ENCODE data around the gene HTATIP2. TPM values are rescaled to one million over a fixed set of nuclear protein-coding genes. Genes with fewer than 3 reads are reported as not detected.

Gene HTATIP2
- total and polyA plus RNA-seq, 3 experiments from 2014 or later = 49.6 to 52.4 (median 50.7) TPM

DNA sequence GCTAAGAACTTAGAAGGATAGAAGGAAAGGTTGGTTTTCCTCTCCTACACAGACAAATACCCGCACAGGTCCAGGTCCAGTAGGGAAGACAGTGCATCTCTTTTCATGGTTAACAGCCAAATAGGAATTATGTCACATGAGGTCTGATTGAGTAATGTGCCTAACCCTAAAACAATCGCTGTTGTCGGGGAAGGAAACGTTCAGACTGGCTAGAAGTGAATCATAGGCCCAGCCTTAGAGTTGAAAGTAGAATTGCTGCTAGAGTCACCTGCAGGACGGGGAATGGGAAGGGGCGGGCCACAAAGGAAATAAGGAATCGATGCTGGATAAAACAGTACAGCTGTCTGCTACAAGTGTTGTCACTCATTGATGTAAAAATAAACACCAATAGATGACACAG, 12.4 kb upstream of the HTATIP2 start:
- ChIA-PET POLR2A (no interaction called here), CTCF (interaction anchor here (1.9 to 6.1 kb wide), 2 partner anchors 10 to 223 kb away, joined by 4 to 61 read pairs; no protein-coding TSS in a partner anchor)
- no peak overlapping the region for H3K4me3 Mint-ChIP-seq
- no peaks in the 10 kb centered on the region for H3K36me3 Mint-ChIP-seq
- Histone ChIP-seq H3K4me3 (ENCODE audit: low read length) (no peak overlapping the region), H3K36me3 (ENCODE audit: insufficient read depth, low read length) (no peaks in the 10 kb centered on the region), H3K27me3 (ENCODE audit: insufficient read depth, low read length, poor library complexity, severe bottlenecking) (no peaks in the 10 kb centered on the region), H3K27ac (ENCODE audit: low read depth, low read length) (no peak overlapping the region), H3K4me1 (ENCODE audit: insufficient read depth, low read length) (no peaks in the 10 kb centered on the region), H3K9me3 (ENCODE audit: low read length) (no peaks in the 10 kb centered on the region)
- peaks cover 0 to 15% (median 0%) of the 10 kb centered on the region in 3 donors for H3K4me1 Mint-ChIP-seq
- no peak for DNase-seq
- no peaks in the 10 kb centered on the region for H3K9me3 Mint-ChIP-seq
- peaks cover 5 to 12% of the 10 kb centered on the region in 2 donors for H3K27me3 Mint-ChIP-seq
- no peak overlapping the region for H3K27ac Mint-ChIP-seq

DNA sequence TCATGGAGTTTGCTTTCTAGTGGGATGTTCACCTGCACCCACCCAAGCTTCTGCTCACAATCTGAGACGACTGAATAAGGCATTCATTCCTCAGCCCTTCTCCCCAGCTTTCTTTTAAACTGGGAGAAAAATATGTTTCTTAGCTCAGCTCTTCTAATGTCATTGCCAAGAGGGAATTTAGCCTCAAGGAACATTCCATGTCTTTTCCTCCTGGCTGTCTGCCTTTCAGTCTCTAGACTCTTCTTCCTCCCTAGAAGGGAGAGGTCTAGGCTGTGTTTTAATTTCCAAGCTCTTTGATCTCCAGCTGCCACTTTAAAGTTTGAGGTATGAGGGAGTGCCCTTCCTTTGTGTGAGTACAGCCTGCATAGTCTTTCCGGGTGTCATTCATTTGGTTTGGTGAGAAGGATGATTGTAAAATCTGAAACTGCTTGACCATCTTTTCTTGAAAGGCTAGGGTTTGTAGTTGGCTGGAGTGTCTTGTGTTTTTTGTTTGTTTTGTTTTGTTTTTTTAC, 11.7 kb upstream of the HTATIP2 start:
- H3K36me3 ChIP-seq (ENCODE audit: insufficient read depth, low read length) = no peaks in the 10 kb centered on the region
- H3K27me3 ChIP-seq (ENCODE audit: insufficient read depth, low read length, poor library complexity, severe bottlenecking) = no peaks in the 10 kb centered on the region
- H3K9me3 Mint-ChIP-seq = no peaks in the 10 kb centered on the region
- H3K4me3 Mint-ChIP-seq = no peak overlapping the region
- no peaks in the 10 kb centered on the region for H3K4me1 ChIP-seq (ENCODE audit: insufficient read depth, low read length)
- no peak overlapping the region for H3K27ac ChIP-seq (ENCODE audit: low read depth, low read length)
- ChIA-PET CTCF (interaction anchor here (1.9 to 6.1 kb wide), 2 partner anchors 9 to 223 kb away, joined by 4 to 61 read pairs; no protein-coding TSS in a partner anchor), POLR2A (interaction anchor here (1.1 kb wide), 1 partner anchor 38 kb away, joined by 3 read pairs; no protein-coding TSS in a partner anchor)
- H3K36me3 Mint-ChIP-seq = no peaks in the 10 kb centered on the region
- peaks cover 5 to 8% of the 10 kb centered on the region in 2 donors for H3K27me3 Mint-ChIP-seq
- no peak overlapping the region for H3K27ac Mint-ChIP-seq
- H3K9me3 ChIP-seq (ENCODE audit: low read length) = no peaks in the 10 kb centered on the region
- no peak for DNase-seq
- peaks cover 0 to 15% (median 0%) of the 10 kb centered on the region in 3 donors for H3K4me1 Mint-ChIP-seq
- H3K4me3 ChIP-seq (ENCODE audit: low read length) = no peak overlapping the region

DNA sequence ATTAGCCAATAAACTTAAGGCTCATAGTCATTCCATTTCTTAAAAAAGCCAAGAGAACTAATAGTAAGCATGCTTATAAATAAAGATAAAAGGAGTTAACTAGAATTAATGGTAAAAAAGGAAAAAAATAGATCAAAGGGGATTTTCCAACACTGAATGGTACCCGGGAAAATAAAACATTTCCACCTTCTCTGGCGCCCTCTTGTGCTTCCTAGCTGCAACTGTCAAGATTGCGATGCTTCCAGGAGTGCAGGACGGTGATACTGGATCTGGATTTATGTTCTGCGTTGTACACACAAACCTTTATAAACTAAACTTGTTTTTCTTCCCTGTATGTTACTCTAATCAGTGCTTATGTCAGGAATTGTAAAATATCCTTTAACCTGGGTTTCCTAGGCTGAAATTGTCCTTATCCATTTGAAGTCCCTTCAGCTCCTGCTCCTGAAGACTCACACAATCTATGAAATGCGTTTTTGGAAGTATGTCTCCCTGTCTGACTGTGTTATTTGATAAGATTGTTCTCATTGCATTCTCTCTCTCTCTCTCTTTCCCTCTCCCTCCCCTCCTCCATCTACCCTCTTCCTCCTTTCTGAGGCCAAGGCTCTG, 9.6 kb upstream of the HTATIP2 start:
- H3K27me3 Mint-ChIP-seq = peaks cover 0 to 5% of the 10 kb centered on the region in 2 donors
- H3K4me3 Mint-ChIP-seq = no peak overlapping the region
- Histone ChIP-seq H3K9me3 (ENCODE audit: low read length) (no peaks in the 10 kb centered on the region), H3K27ac (ENCODE audit: low read depth, low read length) (no peak overlapping the region), H3K4me3 (ENCODE audit: low read length) (no peak overlapping the region), H3K36me3 (ENCODE audit: insufficient read depth, low read length) (no peaks in the 10 kb centered on the region), H3K27me3 (ENCODE audit: insufficient read depth, low read length, poor library complexity, severe bottlenecking) (no peaks in the 10 kb centered on the region), H3K4me1 (ENCODE audit: insufficient read depth, low read length) (no peaks in the 10 kb centered on the region)
- no peak overlapping the region for H3K27ac Mint-ChIP-seq
- no peak for DNase-seq
- no peaks in the 10 kb centered on the region for H3K36me3 Mint-ChIP-seq
- ChIA-PET CTCF (interaction anchor here (0.9 to 6.1 kb wide), 7 partner anchors 10 to 229 kb away, joined by 3 to 61 read pairs (median 3); partner anchors contain the start of gene HTATIP2), POLR2A (interaction anchor here (0.6 to 1.2 kb wide), 2 partner anchors 10 to 110 kb away, joined by 4 to 6 read pairs; partner anchors contain the start of gene HTATIP2)
- no peaks in the 10 kb centered on the region for H3K9me3 Mint-ChIP-seq
- peaks cover 0 to 15% (median 0%) of the 10 kb centered on the region in 3 donors for H3K4me1 Mint-ChIP-seq

DNA sequence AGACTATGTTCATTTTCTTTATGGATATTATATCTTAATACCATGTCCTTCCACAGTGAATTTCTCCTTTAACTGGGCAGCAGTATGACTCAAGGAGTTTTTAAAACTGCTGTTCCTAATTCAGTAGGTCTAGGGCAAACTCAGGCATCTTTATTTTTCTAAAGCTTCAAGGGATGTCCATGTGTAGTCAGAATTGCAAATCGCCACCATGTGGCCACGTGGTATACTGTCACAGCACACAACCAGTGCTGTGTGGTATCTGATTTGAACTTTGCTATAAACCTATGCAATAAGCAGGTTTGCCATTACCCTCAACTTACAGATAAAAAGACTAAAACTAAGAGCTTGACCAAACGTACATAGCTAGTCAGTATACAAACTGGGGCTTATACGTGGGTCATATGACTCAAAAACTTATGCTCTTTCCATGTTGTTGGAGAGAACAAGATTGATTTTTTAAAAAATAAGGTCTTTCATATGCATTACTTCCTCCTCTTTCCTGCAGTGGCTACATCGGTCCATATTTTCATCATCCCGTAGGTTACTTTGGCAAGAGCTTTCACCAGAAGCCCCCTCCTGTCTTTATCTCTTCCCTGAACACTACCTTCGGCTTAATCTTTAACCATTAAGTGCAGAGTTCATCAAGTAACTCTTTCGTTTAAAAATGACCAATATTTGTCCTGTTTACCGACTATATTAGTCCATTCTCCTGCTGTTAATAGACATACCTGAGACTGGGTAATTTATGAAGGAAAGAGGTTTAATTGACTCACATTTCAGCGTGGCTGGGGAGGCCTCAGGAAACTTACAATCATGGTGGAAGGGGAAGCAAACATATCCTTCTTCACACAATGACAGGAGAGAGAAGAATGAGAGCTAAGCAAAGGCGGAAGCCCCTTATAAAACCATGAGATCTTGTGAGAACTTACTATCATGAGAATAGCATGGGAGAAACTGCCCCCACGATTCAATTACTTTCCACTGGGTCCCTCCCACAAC, 8.0 kb upstream of the HTATIP2 start:
- Mint-ChIP-seq H3K27ac (no peak overlapping the region), H3K4me1 (peaks cover 4 to 18% (median 9%) of the 10 kb centered on the region in 3 donors), H3K4me3 (no peak overlapping the region), H3K36me3 (no peaks in the 10 kb centered on the region), H3K27me3 (peaks cover 0 to 5% of the 10 kb centered on the region in 2 donors), H3K9me3 (no peaks in the 10 kb centered on the region)
- no peak overlapping the region for H3K27ac ChIP-seq (ENCODE audit: low read depth, low read length)
- no peaks in the 10 kb centered on the region for H3K27me3 ChIP-seq (ENCODE audit: insufficient read depth, low read length, poor library complexity, severe bottlenecking)
- POLR2A ChIA-PET = no interaction called here
- peak in 3 of 5 donors; percentile 12 to 52 (median 21) for DNase-seq
- H3K4me3 ChIP-seq (ENCODE audit: low read length) = no peak overlapping the region
- H3K9me3 ChIP-seq (ENCODE audit: low read length) = no peaks in the 10 kb centered on the region
- peaks cover 7% of the 10 kb centered on the region for H3K4me1 ChIP-seq (ENCODE audit: insufficient read depth, low read length)
- CTCF ChIA-PET = interaction anchor here (1.0 to 6.1 kb wide), 6 partner anchors 8 to 227 kb away, joined by 3 to 61 read pairs (median 8); partner anchors contain the start of gene HTATIP2
- no peaks in the 10 kb centered on the region for H3K36me3 ChIP-seq (ENCODE audit: insufficient read depth, low read length)

DNA sequence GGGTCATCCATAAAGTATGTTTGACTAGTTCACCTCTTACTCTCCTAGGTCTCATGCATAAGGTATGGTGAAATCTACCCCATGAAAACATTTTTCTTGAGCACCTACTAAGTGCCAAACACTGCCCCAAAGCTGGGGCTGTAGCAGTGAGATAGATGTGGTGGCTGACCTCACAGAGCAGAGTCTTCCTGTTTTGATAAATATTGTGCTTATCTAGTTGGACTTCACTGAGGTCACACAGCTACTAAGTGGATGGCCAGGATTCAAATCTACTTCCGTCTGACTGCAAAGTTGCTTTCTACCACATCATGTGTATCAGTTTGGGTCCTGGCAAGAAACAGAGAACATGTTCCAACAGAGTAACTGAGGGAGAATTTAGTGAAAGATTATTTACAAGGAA, 6.4 kb upstream of the HTATIP2 start:
- ChIA-PET POLR2A (no interaction called here), CTCF (interaction anchor here (1.3 to 1.7 kb wide), 2 partner anchors 14 to 229 kb away, joined by 3 to 5 read pairs; no protein-coding TSS in a partner anchor)
- Histone ChIP-seq H3K27ac (ENCODE audit: low read depth, low read length) (no peak overlapping the region), H3K36me3 (ENCODE audit: insufficient read depth, low read length) (no peaks in the 10 kb centered on the region), H3K4me1 (ENCODE audit: insufficient read depth, low read length) (peaks cover 12% of the 10 kb centered on the region), H3K4me3 (ENCODE audit: low read length) (no peak overlapping the region), H3K9me3 (ENCODE audit: low read length) (no peaks in the 10 kb centered on the region), H3K27me3 (ENCODE audit: insufficient read depth, low read length, poor library complexity, severe bottlenecking) (no peaks in the 10 kb centered on the region)
- no peaks in the 10 kb centered on the region for H3K9me3 Mint-ChIP-seq
- peaks cover 0 to 2% of the 10 kb centered on the region in 2 donors for H3K27me3 Mint-ChIP-seq
- no peaks in the 10 kb centered on the region for H3K36me3 Mint-ChIP-seq
- no peak overlapping the region for H3K4me3 Mint-ChIP-seq
- peaks cover 12 to 24% (median 22%) of the 10 kb centered on the region in 3 donors for H3K4me1 Mint-ChIP-seq
- DNase-seq = no peak
- no peak overlapping the region for H3K27ac Mint-ChIP-seq

DNA sequence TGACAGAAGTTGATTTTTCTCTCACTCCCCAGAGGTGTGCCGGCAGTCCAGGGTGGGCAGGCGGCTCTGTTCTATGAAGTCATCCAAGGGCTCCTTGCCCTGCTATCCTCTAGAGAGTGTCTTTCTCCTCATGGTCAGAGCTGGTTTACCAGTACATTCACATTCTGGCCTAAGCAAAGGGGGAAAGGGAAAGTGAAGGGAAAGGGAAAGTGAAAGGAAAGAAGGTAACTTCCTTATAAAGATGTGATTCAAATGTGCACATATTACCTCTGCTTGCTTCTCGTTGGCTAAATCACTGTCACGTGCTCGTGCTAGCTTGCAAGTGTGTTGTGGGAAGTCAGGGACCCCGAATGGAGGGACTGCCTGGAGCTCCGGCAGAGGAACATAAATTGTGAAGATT, 2.9 kb upstream of the HTATIP2 start:
- ChIA-PET POLR2A (no interaction called here), CTCF (interaction anchor here (0.7 to 2.3 kb wide), 4 partner anchors 9 to 232 kb away, joined by 3 to 13 read pairs (median 4); no protein-coding TSS in a partner anchor)
- Histone ChIP-seq H3K4me1 (ENCODE audit: insufficient read depth, low read length) (peaks cover 37% of the 10 kb centered on the region), H3K36me3 (ENCODE audit: insufficient read depth, low read length) (no peaks in the 10 kb centered on the region), H3K27me3 (ENCODE audit: insufficient read depth, low read length, poor library complexity, severe bottlenecking) (no peaks in the 10 kb centered on the region), H3K9me3 (ENCODE audit: low read length) (no peaks in the 10 kb centered on the region), H3K27ac (ENCODE audit: low read depth, low read length) (no peak overlapping the region), H3K4me3 (ENCODE audit: low read length) (peak overlapping the region; percentile 0)
- Mint-ChIP-seq H3K27me3 (no peaks in the 10 kb centered on the region), H3K4me1 (peaks cover 40 to 52% (median 43%) of the 10 kb centered on the region in 3 donors), H3K27ac (peak overlapping the region; percentile 62 to 92 (median 82)), H3K9me3 (no peaks in the 10 kb centered on the region), H3K36me3 (peaks cover 0 to 5% (median 0%) of the 10 kb centered on the region in 3 donors), H3K4me3 (peak overlapping the region; percentile 38 to 79 (median 67))
- DNase-seq = peak in 4 of 5 donors; percentile 36 to 61 (median 47)

DNA sequence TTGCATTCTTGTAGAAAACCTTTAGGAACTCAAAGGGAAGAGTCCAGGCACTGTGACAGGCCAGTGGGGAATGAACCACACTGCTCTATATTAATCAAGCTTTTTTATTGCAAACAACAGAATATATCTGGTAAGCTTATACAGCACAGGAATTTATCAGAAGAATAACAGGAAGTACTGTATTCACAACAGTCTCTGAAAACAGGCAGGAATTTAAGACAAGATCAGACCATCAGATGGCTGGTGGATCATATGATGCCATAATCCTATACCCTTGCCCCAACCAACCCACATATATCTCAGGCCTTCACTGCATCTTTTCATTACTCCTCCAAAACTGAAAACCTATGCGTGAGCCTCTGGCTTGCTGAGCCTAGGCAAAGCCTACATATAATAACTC, 1.0 kb upstream of the HTATIP2 start:
- Mint-ChIP-seq H3K9me3 (no peaks in the 10 kb centered on the region), H3K36me3 (peaks cover 0 to 12% (median 4%) of the 10 kb centered on the region in 3 donors), H3K27ac (peak overlapping the region; percentile 7 to 96 (median 93)), H3K4me1 (peaks cover 53 to 67% (median 59%) of the 10 kb centered on the region in 3 donors), H3K27me3 (no peaks in the 10 kb centered on the region), H3K4me3 (peak overlapping the region; percentile 72 to 97 (median 94))
- H3K27ac ChIP-seq (ENCODE audit: low read depth, low read length) = no peak overlapping the region
- H3K4me3 ChIP-seq (ENCODE audit: low read length) = peak overlapping the region; percentile 78
- ChIA-PET CTCF (interaction anchor here (1.5 to 2.6 kb wide), 2 partner anchors 8 to 24 kb away, joined by 5 to 12 read pairs; no protein-coding TSS in a partner anchor), POLR2A (no interaction called here)
- H3K4me1 ChIP-seq (ENCODE audit: insufficient read depth, low read length) = peaks cover 41% of the 10 kb centered on the region
- H3K36me3 ChIP-seq (ENCODE audit: insufficient read depth, low read length) = no peaks in the 10 kb centered on the region
- no peaks in the 10 kb centered on the region for H3K9me3 ChIP-seq (ENCODE audit: low read length)
- DNase-seq = no peak
- no peaks in the 10 kb centered on the region for H3K27me3 ChIP-seq (ENCODE audit: insufficient read depth, low read length, poor library complexity, severe bottlenecking)
